ENCODE data around the gene EGFR.

The EGFR gene

DNA sequence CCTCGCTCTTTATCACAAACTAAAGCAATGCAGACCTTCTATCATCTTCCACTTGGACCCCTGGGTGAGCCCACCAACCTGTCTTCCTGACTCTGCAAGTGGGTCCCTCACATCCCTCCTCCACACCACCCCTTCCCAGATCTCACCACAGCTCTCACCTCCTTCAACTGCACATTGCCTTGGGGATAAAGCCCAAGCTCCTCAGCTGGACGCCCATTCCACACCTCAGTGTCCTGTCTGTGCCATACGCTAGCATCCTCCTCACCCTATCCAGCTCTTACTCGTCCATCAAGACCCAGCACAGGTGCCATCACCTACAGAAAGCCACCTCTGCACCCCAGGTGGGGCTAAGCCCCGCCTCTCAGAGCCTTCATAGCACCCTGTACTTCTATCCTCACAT, 205.3 kb downstream of the EGFR start:
- H3K4me3 ChIP-seq (ENCODE audit: low read depth in 1 of 2, low read length in 2 of 2), result no peak overlapping the region
- no peaks in the 10 kb centered on the region for H3K9me3 ChIP-seq (ENCODE audit: control insufficient read depth in 1 of 2, low read length in 2 of 2)

DNA sequence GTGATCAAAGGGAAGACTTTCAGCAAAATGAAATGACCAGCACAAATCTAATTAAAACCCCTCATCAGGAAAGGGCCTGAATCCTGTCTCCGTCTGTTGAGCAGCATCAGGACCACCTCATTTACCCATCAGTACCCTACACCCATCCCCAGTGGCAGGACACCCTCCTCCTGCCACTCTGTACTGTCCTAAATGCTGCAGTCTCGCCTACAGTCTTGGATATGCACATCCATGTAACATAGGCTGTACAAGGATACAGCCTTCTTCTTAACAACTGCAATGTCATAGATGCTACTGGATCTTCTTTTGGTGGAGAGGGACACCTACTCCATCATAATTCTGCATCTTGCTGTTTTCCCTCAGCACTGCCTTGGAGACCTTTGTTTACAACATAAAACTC, 206.0 kb downstream of the EGFR start:
- Histone ChIP-seq H3K9me3 (ENCODE audit: control insufficient read depth in 1 of 2, low read length in 2 of 2) (peaks cover 0 to 1% of the 10 kb centered on the region in 2 donors), H3K4me3 (ENCODE audit: low read depth in 1 of 2, low read length in 2 of 2) (no peak overlapping the region), H3K4me1 (ENCODE audit: control insufficient read depth in 1 of 2, insufficient read depth in 2 of 2, low read length in 2 of 2) (no peaks in the 10 kb centered on the region), H3K36me3 (ENCODE audit: control insufficient read depth in 1 of 2, insufficient read depth in 2 of 2, low read length in 2 of 2) (no peaks in the 10 kb centered on the region), H3K27me3 (ENCODE audit: low read depth, low read length) (no peaks in the 10 kb centered on the region), H3K27ac (ENCODE audit: low read length) (no peak overlapping the region)

More for the DNA sequence above, 205.3 kb downstream of the EGFR start:
- Histone ChIP-seq H3K27me3 (ENCODE audit: low read depth, low read length) (no peaks in the 10 kb centered on the region), H3K4me1 (ENCODE audit: control insufficient read depth in 1 of 2, insufficient read depth in 2 of 2, low read length in 2 of 2) (no peaks in the 10 kb centered on the region), H3K27ac (ENCODE audit: low read length) (no peak overlapping the region), H3K36me3 (ENCODE audit: control insufficient read depth in 1 of 2, insufficient read depth in 2 of 2, low read length in 2 of 2) (no peaks in the 10 kb centered on the region)

DNA sequence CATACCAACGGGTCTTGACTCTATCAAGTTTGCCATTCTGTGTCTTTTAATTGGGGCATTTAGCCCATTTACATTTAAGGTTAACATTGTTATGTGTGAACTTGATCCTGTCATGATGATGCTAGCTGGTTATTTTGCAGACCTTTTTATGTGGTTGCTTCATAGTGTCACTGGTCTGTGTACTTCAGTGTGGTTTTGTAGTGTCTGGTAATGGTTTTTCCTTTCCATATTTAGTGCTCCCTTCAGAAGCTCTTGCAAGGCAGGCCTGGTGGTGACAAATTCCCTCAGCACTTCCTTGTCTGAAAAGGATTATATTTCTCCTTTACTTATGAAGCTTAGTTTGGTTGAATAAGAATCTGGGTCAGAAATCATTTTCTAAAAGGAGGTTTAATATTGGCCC, 211.2 kb downstream of the EGFR start:
- H3K4me3 ChIP-seq (ENCODE audit: low read depth in 1 of 2, low read length in 2 of 2), result no peak overlapping the region
- no peak overlapping the region for H3K27ac ChIP-seq (ENCODE audit: low read length)
- H3K27me3 ChIP-seq (ENCODE audit: low read depth, low read length), result no peaks in the 10 kb centered on the region

DNA sequence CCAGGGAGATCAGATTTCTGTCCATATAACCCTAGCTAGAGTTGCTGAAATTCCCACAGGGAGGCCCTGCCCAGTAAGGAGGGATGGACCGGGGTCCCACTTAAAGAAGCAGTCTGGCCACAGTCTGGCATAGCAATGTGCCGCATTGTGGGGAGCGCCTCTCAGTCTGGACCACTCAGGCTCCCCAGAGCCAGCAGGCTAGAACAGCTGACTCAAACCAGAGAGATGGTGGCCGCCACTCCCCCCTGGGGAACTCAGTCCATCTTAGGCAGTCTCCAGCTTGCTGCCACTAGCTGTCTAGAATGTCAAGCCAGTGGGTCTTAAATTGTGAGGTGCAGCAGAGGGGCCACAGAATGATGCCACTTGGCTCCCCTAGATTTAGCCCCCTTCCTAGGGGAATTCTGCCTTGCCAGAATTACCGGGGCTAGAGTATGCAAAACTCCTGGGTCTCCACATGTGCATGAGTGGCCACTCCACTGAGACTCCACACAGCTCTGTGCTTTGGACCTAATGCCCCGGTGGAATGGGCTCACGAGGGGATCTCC, 213.0 kb downstream of the EGFR start:
- H3K9me3 ChIP-seq (ENCODE audit: control insufficient read depth in 1 of 2, low read length in 2 of 2), result peaks cover 0 to 2% of the 10 kb centered on the region in 2 donors
- H3K36me3 ChIP-seq (ENCODE audit: control insufficient read depth in 1 of 2, insufficient read depth in 2 of 2, low read length in 2 of 2), result no peaks in the 10 kb centered on the region
- H3K27ac ChIP-seq (ENCODE audit: low read length), result no peak overlapping the region
- H3K27me3 ChIP-seq (ENCODE audit: low read depth, low read length), result no peaks in the 10 kb centered on the region
- H3K4me3 ChIP-seq (ENCODE audit: low read depth in 1 of 2, low read length in 2 of 2), result no peak overlapping the region
- H3K4me1 ChIP-seq (ENCODE audit: control insufficient read depth in 1 of 2, insufficient read depth in 2 of 2, low read length in 2 of 2), result no peaks in the 10 kb centered on the region

More for the DNA sequence above, 211.2 kb downstream of the EGFR start:
- no peaks in the 10 kb centered on the region for H3K36me3 ChIP-seq (ENCODE audit: control insufficient read depth in 1 of 2, insufficient read depth in 2 of 2, low read length in 2 of 2)
- no peaks in the 10 kb centered on the region for H3K4me1 ChIP-seq (ENCODE audit: control insufficient read depth in 1 of 2, insufficient read depth in 2 of 2, low read length in 2 of 2)
- peaks cover 0 to 2% of the 10 kb centered on the region in 2 donors for H3K9me3 ChIP-seq (ENCODE audit: control insufficient read depth in 1 of 2, low read length in 2 of 2)

DNA sequence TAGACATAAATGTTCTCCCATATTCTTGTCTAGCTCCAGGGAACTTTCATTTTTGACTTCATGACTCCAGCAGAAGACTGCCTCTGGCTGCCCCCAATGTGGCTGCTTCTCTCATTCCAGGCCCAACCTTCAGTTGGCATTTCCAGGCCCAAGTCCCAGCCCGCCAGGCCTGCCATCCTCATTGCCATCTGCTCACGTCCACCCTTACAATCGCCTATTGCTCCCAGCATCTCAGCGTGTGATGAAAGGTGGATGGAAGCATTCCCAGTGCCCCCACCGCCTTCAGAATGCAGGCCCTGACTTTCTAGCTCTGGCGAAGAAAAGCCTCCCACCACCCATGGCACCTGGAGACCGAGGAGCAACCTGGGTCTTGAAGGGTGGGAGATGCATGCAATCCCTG, 214.2 kb downstream of the EGFR start:
- peaks cover 0 to 2% of the 10 kb centered on the region in 2 donors for H3K9me3 ChIP-seq (ENCODE audit: control insufficient read depth in 1 of 2, low read length in 2 of 2)
- no peak overlapping the region for H3K4me3 ChIP-seq (ENCODE audit: low read depth in 1 of 2, low read length in 2 of 2)

DNA sequence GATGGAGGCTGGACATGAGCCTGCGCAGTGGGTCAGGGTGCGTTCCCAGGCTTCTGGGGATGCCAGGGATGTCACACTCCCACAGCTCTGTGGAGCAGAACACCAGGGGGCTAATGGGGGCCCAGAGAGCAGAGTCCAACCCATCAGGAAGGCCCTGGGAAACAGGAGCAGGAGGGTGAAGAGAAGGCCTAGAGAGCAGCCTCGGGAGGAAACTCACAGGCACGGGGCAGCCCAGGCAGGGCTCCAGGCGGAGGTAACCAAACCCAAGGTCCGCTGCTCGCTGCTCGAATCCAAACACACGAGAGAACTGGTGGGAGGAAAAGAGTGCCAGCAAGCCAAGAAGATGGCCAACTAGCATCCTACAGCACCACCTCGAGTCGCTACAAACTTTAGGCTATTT, 215.6 kb downstream of the EGFR start:
- H3K27ac ChIP-seq (ENCODE audit: low read length), result no peak overlapping the region
- H3K9me3 ChIP-seq (ENCODE audit: control insufficient read depth in 1 of 2, low read length in 2 of 2), result peaks cover 0 to 2% of the 10 kb centered on the region in 2 donors
- H3K27me3 ChIP-seq (ENCODE audit: low read depth, low read length), result no peaks in the 10 kb centered on the region
- H3K36me3 ChIP-seq (ENCODE audit: control insufficient read depth in 1 of 2, insufficient read depth in 2 of 2, low read length in 2 of 2), result no peaks in the 10 kb centered on the region
- no peak overlapping the region for H3K4me3 ChIP-seq (ENCODE audit: low read depth in 1 of 2, low read length in 2 of 2)
- H3K4me1 ChIP-seq (ENCODE audit: control insufficient read depth in 1 of 2, insufficient read depth in 2 of 2, low read length in 2 of 2), result no peaks in the 10 kb centered on the region

More for the DNA sequence above, 214.2 kb downstream of the EGFR start:
- no peaks in the 10 kb centered on the region for H3K36me3 ChIP-seq (ENCODE audit: control insufficient read depth in 1 of 2, insufficient read depth in 2 of 2, low read length in 2 of 2)
- no peak overlapping the region for H3K27ac ChIP-seq (ENCODE audit: low read length)
- H3K27me3 ChIP-seq (ENCODE audit: low read depth, low read length), result no peaks in the 10 kb centered on the region
- no peaks in the 10 kb centered on the region for H3K4me1 ChIP-seq (ENCODE audit: control insufficient read depth in 1 of 2, insufficient read depth in 2 of 2, low read length in 2 of 2)

DNA sequence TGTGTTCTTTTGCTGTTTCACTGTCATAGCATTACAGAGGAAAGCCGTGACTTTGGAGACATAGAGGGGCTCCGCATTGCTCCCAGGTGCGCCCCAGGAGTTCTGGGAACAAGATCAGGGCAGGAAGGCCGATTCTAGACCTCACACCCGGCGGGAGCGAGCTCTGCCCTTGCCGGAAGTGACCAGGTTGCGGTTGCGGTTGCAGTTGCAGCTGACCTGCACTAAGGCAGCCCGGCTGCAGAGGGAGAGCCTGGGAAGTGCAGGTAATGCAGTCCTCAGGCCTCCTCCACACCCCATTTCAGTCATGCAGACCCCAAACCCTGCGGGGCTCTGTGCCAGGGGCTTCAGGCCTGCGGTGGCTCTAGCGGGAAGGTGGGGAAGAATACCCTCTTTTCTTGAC, 216.3 kb downstream of the EGFR start:
- no peaks in the 10 kb centered on the region for H3K4me1 ChIP-seq (ENCODE audit: control insufficient read depth in 1 of 2, insufficient read depth in 2 of 2, low read length in 2 of 2)
- no peaks in the 10 kb centered on the region for H3K9me3 ChIP-seq (ENCODE audit: control insufficient read depth in 1 of 2, low read length in 2 of 2)
- H3K27me3 ChIP-seq (ENCODE audit: low read depth, low read length), result no peaks in the 10 kb centered on the region
- H3K27ac ChIP-seq (ENCODE audit: low read length), result no peak overlapping the region
- H3K4me3 ChIP-seq (ENCODE audit: low read depth in 1 of 2, low read length in 2 of 2), result no peak overlapping the region
- no peaks in the 10 kb centered on the region for H3K36me3 ChIP-seq (ENCODE audit: control insufficient read depth in 1 of 2, insufficient read depth in 2 of 2, low read length in 2 of 2)

DNA sequence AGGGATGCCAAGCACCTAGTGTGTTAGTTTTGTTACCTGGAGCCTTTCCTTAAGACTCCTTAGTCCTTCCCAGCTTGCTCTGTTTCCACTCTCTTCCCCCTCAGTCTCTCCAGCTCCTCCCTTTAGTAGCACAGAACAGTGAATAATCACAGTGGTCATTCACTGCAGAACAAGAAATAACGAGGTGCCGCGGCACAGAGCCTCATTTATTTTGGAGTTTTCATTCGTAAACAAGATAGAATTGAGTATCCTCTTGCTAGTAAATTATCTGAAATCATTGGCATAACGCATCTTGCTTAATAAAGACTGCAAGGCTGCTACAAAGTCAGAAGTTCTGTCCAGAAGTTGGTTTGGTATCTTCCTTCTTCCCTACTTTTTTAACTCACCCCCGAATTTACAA, 217.0 kb downstream of the EGFR start:
- Histone ChIP-seq H3K4me3 (ENCODE audit: low read depth in 1 of 2, low read length in 2 of 2) (no peak overlapping the region), H3K36me3 (ENCODE audit: control insufficient read depth in 1 of 2, insufficient read depth in 2 of 2, low read length in 2 of 2) (no peaks in the 10 kb centered on the region), H3K27me3 (ENCODE audit: low read depth, low read length) (no peaks in the 10 kb centered on the region), H3K27ac (ENCODE audit: low read length) (no peak overlapping the region), H3K9me3 (ENCODE audit: control insufficient read depth in 1 of 2, low read length in 2 of 2) (no peaks in the 10 kb centered on the region), H3K4me1 (ENCODE audit: control insufficient read depth in 1 of 2, insufficient read depth in 2 of 2, low read length in 2 of 2) (no peaks in the 10 kb centered on the region)

DNA sequence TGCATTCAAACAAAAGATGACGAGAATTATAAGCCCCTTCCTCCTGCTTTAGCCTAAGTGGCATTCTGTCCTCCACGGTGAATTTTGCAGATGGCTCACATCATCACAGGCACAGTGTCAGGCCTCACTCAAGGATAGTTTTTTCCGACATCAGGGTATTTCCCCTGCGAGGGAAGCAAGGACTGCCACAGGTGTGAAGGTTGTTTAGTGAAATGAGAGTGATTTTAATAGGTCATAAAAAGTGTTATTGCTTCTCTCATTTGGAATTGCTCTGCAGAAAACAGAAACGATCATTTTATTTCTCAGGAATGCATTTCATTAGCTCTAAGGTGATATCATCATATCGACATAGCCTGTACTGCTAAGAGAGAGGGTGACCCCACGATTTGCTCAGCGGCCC, 217.7 kb downstream of the EGFR start:
- Histone ChIP-seq H3K27ac (ENCODE audit: low read length) (no peak overlapping the region), H3K4me3 (ENCODE audit: low read depth in 1 of 2, low read length in 2 of 2) (no peak overlapping the region), H3K27me3 (ENCODE audit: low read depth, low read length) (no peaks in the 10 kb centered on the region), H3K9me3 (ENCODE audit: control insufficient read depth in 1 of 2, low read length in 2 of 2) (no peaks in the 10 kb centered on the region), H3K36me3 (ENCODE audit: control insufficient read depth in 1 of 2, insufficient read depth in 2 of 2, low read length in 2 of 2) (no peaks in the 10 kb centered on the region), H3K4me1 (ENCODE audit: control insufficient read depth in 1 of 2, insufficient read depth in 2 of 2, low read length in 2 of 2) (no peaks in the 10 kb centered on the region)

DNA sequence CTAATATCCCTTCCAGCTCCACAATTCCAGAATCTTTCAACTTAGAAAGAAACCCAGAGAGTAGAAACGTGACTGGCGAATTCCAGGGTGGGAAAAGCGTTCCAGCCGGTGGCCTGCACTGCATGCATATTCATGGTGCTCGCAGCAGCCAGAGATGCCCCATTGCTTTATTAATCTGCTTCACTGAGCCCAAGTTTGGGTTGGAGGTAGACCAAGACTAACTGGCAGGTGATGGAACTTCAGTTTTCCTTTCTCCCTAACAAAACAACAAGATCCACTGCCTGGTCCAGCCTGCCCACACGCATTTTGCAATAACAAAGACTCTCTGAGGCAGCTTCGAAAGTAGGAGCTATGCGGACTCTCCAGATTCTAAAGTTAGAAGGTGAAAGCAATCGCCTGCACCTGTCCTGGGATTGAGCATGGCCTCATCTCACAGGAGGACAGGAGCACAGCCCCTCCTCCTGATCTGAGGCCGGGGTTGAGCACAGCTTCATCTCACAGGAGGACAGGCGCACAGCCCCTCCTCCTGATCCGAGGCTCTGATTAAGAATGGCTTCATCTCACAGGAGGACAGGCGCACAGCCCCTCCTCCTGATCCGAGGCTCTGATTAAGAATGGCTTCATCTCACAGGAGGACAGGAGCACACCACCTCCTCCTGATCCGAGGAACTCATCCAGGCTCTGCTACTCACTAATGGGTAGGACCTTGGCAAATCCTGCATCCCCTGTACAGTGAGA, 218.5 kb downstream of the EGFR start:
- Histone ChIP-seq H3K27me3 (ENCODE audit: low read depth, low read length) (no peaks in the 10 kb centered on the region), H3K4me1 (ENCODE audit: control insufficient read depth in 1 of 2, insufficient read depth in 2 of 2, low read length in 2 of 2) (no peaks in the 10 kb centered on the region), H3K27ac (ENCODE audit: low read length) (no peak overlapping the region), H3K36me3 (ENCODE audit: control insufficient read depth in 1 of 2, insufficient read depth in 2 of 2, low read length in 2 of 2) (no peaks in the 10 kb centered on the region), H3K4me3 (ENCODE audit: low read depth in 1 of 2, low read length in 2 of 2) (no peak overlapping the region), H3K9me3 (ENCODE audit: control insufficient read depth in 1 of 2, low read length in 2 of 2) (no peaks in the 10 kb centered on the region)

DNA sequence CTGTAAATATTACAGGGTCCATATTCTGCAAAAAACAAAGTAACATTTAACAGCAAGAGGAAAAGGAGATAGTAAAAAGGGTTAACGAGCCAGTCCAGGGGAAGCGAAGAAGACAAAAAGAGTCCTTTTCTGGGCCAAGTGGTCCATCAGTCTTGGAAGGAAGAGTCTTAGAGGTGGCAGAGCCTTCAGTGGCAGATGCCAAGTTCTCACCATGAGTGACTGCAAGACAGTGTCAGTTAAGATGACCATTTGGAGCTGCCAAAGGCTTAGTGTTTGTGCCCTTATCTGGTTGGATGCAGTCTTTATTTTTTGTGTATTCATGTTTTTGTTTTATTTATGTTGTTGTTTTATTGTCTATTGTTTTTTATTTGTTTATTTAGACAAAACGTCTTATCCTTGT, 220.6 kb downstream of the EGFR start:
- Histone ChIP-seq H3K9me3 (ENCODE audit: control insufficient read depth in 1 of 2, low read length in 2 of 2) (no peaks in the 10 kb centered on the region), H3K27me3 (ENCODE audit: low read depth, low read length) (no peaks in the 10 kb centered on the region), H3K27ac (ENCODE audit: low read length) (no peak overlapping the region), H3K4me1 (ENCODE audit: control insufficient read depth in 1 of 2, insufficient read depth in 2 of 2, low read length in 2 of 2) (no peaks in the 10 kb centered on the region), H3K4me3 (ENCODE audit: low read depth in 1 of 2, low read length in 2 of 2) (no peak overlapping the region), H3K36me3 (ENCODE audit: control insufficient read depth in 1 of 2, insufficient read depth in 2 of 2, low read length in 2 of 2) (no peaks in the 10 kb centered on the region)
